Colonic mucosa (tissue), 4 donors: ENCODE data around the gene TP53TG3. TPM values are rescaled to one million over a fixed set of nuclear protein-coding genes. Genes with fewer than 3 reads are reported as not detected.
"Not testable (repeated sequence)": the region's sequence is repeated elsewhere in the genome, so short reads cannot be mapped to it uniquely, and the experiment has no call there.

Experiments used
- DNase-seq: peaks from one replicate; pipeline ENCODE4 v3.0.0-alpha.2; 2020
- H3K27ac ChIP-seq: fragments of 200-600 bp; one replicate; pipeline ENCODE4 v1.8.0; 2021
- H3K27me3 ChIP-seq: fragments of 200-600 bp; one replicate; pipeline ENCODE4 v1.8.0; 2021
- H3K36me3 ChIP-seq: fragments of 200-600 bp; one replicate; pipeline ENCODE4 v1.8.0; 2021
- H3K4me1 ChIP-seq: fragments of 200-600 bp; one replicate; pipeline ENCODE4 v1.8.0; 2021; ENCODE audit warnings: mild to moderate bottlenecking
- H3K4me3 ChIP-seq: fragments of 200-600 bp; one replicate; pipeline ENCODE4 v1.8.0; 2021
- H3K9ac ChIP-seq, 2 donors: one replicate each; pipeline ENCODE4 v1.7.0; 2013; ENCODE audit warnings: control low read depth in 2 of 2, low read depth in 2 of 2, low read length in 2 of 2
- H3K9me3 ChIP-seq: fragments of 200-600 bp; one replicate; pipeline ENCODE4 v1.8.0; 2021
- intact Hi-C: fragments of 100-400 bp; cut with DNase I; formaldehyde crosslinking; loops from one replicate; pipeline ENCODE4 v1.14.1; 2022
- total RNA-seq, 2 donors: library from RNA; stranded (reverse); fragmentation: NEBNext Ultra II Directional in 1 of 2; extraction: Animal tissue kit (Norgen Biotek cat#: 25700) in 1 of 2; gene quantifications; one replicate each; pipeline ENCODE4 v1.2.1, GENCODE V29; 2021
- donor health status: healthy.
- donor health status: DM: no; HTN: no; CAD: no.
- donor health status: DM: no; HTN: no; CAD: no.

The TP53TG3 gene, protein sequence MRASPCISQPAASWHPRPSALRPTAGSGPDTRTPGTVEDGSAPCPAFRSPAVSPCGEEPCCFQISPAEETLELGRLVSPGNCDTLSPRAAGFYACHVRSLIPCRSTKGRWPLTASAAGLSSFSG
- total RNA-seq = not detected

DNA sequence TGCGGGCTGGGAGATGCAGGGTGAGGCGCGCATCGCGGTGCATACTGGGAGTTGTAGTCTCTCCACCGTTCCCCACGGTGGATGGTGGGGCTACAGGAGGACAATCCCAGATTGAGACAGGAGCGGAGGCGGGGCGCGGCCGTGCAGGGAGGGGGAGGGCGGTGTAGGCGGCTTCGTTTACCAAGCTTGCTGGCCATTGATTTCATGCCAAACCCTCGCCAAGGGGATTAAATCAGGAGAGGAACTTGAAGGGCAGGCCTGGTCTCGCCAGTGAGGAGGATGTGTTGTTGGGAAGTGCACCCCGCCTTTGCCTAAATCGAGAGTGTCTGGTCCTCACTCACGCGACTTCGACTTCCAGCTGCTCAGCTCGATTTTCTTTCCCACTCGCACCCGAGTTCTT is at the start of gene TP53TG3:
TSS of gene TP53TG3 (minus strand) at position 101 of the 400 bp plus-strand sequence. CDS start at position 33, 68 bp downstream.
- H3K4me3 ChIP-seq, H3K27me3 ChIP-seq, H3K4me1 ChIP-seq, H3K27ac ChIP-seq, H3K9me3 ChIP-seq, H3K36me3 ChIP-seq, DNase-seq, intact Hi-C loops, H3K9ac ChIP-seq: not testable (repeated sequence)

DNA sequence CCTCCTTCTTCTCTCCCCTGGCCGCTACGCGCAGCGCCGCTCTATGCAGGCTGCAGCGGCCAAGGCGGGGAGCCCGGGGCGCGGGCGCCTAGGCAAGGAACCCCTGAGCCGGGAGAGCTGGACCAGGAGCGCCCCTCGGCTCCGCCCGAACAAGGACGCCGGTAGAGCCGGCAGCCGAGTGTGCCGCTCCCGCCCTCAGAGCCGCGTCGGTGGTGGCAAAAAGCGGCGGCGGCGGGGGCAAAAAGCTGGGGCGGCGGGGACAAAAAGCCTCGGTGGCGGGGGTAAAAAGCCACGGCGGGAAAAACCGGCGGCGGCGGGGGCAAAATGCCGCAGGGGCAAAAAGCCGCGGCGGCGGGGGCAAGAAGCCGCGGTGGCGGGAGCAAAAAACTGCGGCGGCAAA is 25.1 kb downstream of the TP53TG3 start:
- H3K4me1 ChIP-seq, H3K9me3 ChIP-seq, H3K9ac ChIP-seq, H3K4me3 ChIP-seq, H3K27ac ChIP-seq, H3K27me3 ChIP-seq, H3K36me3 ChIP-seq, intact Hi-C loops, DNase-seq: not testable (repeated sequence)

DNA sequence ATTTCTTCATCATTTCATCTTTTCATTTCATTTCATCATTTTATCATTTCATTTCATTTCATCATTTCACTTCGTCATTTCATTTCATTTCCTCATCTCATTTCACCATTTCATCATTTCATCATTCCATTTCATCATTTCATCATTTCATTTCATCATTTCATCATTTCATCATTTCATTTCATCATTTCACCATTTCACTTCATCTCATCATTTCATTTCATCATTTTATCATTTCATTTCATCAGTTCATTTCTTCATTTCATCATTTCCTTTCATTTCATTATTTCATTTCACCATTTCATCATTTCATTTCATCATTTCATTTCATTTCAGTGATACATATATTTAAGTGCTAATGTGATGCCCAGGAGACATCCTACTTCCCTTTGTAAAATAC is 28.4 kb downstream of the TP53TG3 start:
- H3K27me3 ChIP-seq, DNase-seq, H3K36me3 ChIP-seq, H3K4me3 ChIP-seq, intact Hi-C loops, H3K9me3 ChIP-seq, H3K4me1 ChIP-seq, H3K9ac ChIP-seq, H3K27ac ChIP-seq: not testable (repeated sequence)

DNA sequence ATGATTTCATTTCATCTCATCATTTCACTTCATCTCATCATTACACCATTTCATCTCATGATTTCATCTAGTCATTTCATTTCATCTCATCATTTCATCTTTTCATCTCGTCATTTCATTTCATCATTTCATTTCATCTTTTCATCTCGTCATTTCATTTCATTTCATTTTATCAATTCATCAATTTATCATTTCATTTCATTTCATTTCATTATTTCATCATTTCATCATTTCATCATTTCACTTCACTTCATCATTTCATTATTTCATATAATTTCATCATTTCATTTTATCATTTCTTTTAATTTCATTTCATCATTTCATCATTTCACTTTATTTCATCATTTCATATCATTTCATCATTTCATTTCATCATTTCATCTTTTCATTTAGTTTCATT is 29.2 kb downstream of the TP53TG3 start:
- H3K4me3 ChIP-seq, H3K36me3 ChIP-seq, H3K9ac ChIP-seq, H3K27me3 ChIP-seq, H3K9me3 ChIP-seq, DNase-seq, intact Hi-C loops, H3K4me1 ChIP-seq, H3K27ac ChIP-seq: not testable (repeated sequence)

DNA sequence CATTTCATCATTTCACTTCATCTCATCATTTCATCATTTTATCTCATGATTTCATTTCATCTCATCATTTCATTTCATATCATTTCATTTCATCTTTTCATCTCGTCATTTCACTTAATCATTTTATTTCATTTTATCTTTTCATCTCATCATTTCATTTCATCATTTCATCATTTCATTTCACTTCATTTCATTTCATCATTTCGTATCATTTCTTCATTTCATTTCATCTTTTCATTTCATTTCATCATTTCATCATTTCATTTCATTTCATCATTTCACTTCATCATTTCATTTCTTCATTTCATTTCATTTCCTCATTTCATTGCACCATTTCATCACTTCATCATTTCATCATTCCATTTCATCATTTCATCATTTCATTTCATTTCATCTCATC is 29.8 kb downstream of the TP53TG3 start:
- H3K9ac ChIP-seq, H3K36me3 ChIP-seq, H3K27me3 ChIP-seq, intact Hi-C loops, DNase-seq, H3K4me3 ChIP-seq, H3K9me3 ChIP-seq, H3K27ac ChIP-seq, H3K4me1 ChIP-seq: not testable (repeated sequence)

DNA sequence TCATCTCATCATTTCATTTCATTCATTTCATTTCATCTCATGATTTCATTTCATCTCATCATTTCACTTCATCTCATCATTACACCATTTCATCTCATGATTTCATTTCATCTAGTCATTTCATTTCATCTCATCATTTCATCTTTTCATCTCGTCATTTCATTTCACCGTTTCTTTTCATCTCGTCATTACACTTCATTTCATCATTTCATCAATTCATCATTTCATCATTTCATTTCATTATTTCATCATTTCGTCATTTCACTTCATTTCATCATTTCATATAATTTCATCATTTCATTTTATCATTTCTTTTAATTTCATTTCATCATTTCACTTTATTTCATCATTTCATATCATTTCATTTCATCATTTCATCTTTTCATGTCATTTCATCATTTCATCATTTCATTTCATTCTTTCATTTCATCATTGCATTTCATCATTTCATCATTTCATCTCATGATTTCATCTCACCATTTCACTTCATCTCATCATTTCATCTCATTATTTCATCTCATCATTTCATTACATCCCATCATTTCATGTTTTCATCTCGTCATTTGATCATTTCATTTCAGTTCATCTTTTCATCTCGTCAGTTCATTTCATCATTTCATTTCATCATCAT is 30.6 kb downstream of the TP53TG3 start:
- H3K9ac ChIP-seq, H3K4me1 ChIP-seq, H3K4me3 ChIP-seq, H3K27me3 ChIP-seq, DNase-seq, intact Hi-C loops, H3K36me3 ChIP-seq, H3K27ac ChIP-seq, H3K9me3 ChIP-seq: not testable (repeated sequence)

DNA sequence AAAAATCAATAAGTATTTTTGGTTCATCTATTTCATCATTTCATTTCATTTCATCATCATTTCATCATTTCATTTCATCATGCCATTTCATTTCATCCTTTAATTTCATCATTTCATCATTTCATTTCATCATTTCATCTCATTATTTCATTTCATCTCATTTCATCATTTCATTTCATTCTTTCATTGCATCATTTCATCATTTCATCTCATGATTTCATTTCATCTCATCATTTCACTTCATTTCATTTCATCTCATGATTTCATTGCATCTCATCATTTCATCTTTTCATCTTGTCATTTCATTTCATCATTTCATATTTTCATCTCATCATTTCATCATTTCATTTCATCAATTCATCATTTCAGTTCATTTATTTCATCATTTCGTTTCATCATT is 31.2 kb downstream of the TP53TG3 start:
- H3K27me3 ChIP-seq, H3K36me3 ChIP-seq, H3K4me1 ChIP-seq, intact Hi-C loops, H3K27ac ChIP-seq, DNase-seq, H3K4me3 ChIP-seq, H3K9me3 ChIP-seq, H3K9ac ChIP-seq: not testable (repeated sequence)

DNA sequence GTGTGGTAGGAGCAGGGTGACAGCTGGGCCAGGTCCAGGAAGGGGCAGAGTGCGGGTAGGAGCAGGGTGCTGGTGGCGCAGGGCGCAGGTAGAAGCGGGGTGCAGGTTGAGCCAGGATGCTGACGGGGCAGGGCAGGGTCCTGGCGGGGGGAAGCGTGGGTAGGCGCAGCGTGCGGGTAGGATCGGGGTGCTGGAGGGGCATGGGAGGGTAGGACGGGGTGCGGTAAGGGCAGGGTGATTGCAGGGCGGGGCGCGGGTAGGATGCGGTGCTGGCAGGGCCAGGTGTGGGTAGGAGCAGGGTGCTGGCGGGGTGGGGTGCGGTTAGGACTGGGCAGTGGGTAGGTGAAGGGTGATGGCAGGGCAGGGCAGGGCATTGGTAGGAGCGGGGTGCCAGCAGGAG is 38.4 kb downstream of the TP53TG3 start:
- H3K9ac ChIP-seq, intact Hi-C loops, H3K4me3 ChIP-seq, H3K36me3 ChIP-seq, H3K4me1 ChIP-seq, H3K9me3 ChIP-seq, H3K27me3 ChIP-seq, H3K27ac ChIP-seq, DNase-seq: not testable (repeated sequence)

DNA sequence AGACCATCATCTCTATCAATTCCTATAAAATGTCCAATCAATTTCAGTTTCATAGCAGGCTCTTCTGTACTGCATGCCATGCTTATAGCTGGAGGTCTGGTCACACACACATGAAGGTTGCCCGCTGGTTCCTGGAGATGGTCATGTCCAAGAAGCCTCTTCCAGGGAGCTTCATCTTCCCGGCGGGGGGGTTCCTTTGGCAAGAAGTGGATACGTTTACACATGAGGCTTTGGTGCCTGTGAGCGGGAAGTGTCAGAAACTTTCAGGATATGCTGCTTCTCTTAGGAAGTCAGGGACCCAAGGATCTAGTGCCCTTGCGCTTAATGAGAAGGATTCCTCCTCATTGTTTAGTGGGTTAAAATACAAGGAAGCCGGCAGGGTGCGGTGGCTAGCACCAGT is 43.9 kb downstream of the TP53TG3 start:
- H3K9ac ChIP-seq, H3K36me3 ChIP-seq, H3K27ac ChIP-seq, H3K27me3 ChIP-seq, H3K4me3 ChIP-seq, H3K9me3 ChIP-seq, intact Hi-C loops, DNase-seq, H3K4me1 ChIP-seq: not testable (repeated sequence)
